Nephron (organoid): ENCODE measurements around the gene SMU1.
A peak's percentile ranks its signal among the peaks of the same experiment; 100 is the strongest.

Experiments used
- H3K27ac Mint-ChIP-seq, 3 experiments: 2 replicates each; pipeline ENCODE4 v1.8.0; 2020; ENCODE audit warnings: mixed read lengths in 3 of 3, mild to moderate bottlenecking in 2 of 3, moderate library complexity in 1 of 3
- H3K27me3 Mint-ChIP-seq: 2 replicates; pipeline ENCODE4 v1.8.0; 2021; ENCODE audit warnings: low read depth, mild to moderate bottlenecking, moderate library complexity, mixed read lengths
- H3K36me3 Mint-ChIP-seq: 2 replicates; pipeline ENCODE4 v1.8.0; 2020; ENCODE audit warnings: low read depth, mixed read lengths
- H3K4me1 Mint-ChIP-seq: 2 replicates; pipeline ENCODE4 v1.8.0; 2020; ENCODE audit warnings: mixed read lengths
- H3K4me3 Mint-ChIP-seq, 3 experiments: 2 replicates each; pipeline ENCODE4 v1.8.0; 2020; ENCODE audit warnings: mild to moderate bottlenecking in 3 of 3, mixed read lengths in 3 of 3, moderate library complexity in 2 of 3
- H3K9me3 Mint-ChIP-seq: 2 replicates; pipeline ENCODE4 v1.8.0; 2020; ENCODE audit warnings: mixed read lengths
- CTCF ChIP-seq, 3 experiments: fragments of 200-600 bp; sonication (generic); IDR thresholded peaks; one replicate each; pipeline ENCODE4 v1.5.0; 2021; ENCODE audit warnings: antibody characterized with exemption in 3 of 3; ENCODE audit not compliant: unreplicated experiment in 3 of 3

The SMU1 gene

GRCh38 chr9:33068991-33069390, 7.5 kb downstream of the SMU1 start:
- peaks cover 69% of the 10 kb centered on the region for H3K36me3 Mint-ChIP-seq
- no peaks in the 10 kb centered on the region for H3K27me3 Mint-ChIP-seq
- H3K27ac Mint-ChIP-seq: no peak overlapping the region
- H3K4me1 Mint-ChIP-seq: no peaks in the 10 kb centered on the region
- no peak for TF ChIP-seq CTCF (IDR thresholded peaks at IDR 0.05; ENCODE audit: unreplicated experiment in 3 of 3)
- H3K9me3 Mint-ChIP-seq: no peaks in the 10 kb centered on the region
- H3K4me3 Mint-ChIP-seq: no peak overlapping the region

- H3K27ac Mint-ChIP-seq: peak overlapping the region in 1 of 3 experiments; percentile 28
- H3K4me1 Mint-ChIP-seq: no peaks in the 10 kb centered on the region
- no peak overlapping the region for H3K4me3 Mint-ChIP-seq
- H3K27me3 Mint-ChIP-seq: no peaks in the 10 kb centered on the region
- no peaks in the 10 kb centered on the region for H3K9me3 Mint-ChIP-seq
- H3K36me3 Mint-ChIP-seq: peaks cover 71% of the 10 kb centered on the region
- TF ChIP-seq CTCF (IDR thresholded peaks at IDR 0.05; ENCODE audit: unreplicated experiment in 3 of 3): no peak
These were observed 11.1 kb downstream of the SMU1 start for GRCh38 chr9:33065157-33066076.

GRCh38 chr9:33051144-33051543, 25.3 kb downstream of the SMU1 start:
- no peak overlapping the region for H3K4me3 Mint-ChIP-seq
- no peak overlapping the region for H3K27ac Mint-ChIP-seq
- H3K9me3 Mint-ChIP-seq: no peaks in the 10 kb centered on the region
- H3K27me3 Mint-ChIP-seq: no peaks in the 10 kb centered on the region
- TF ChIP-seq CTCF (IDR thresholded peaks at IDR 0.05; ENCODE audit: unreplicated experiment in 3 of 3): no peak
- peaks cover under 1% of the 10 kb centered on the region for H3K4me1 Mint-ChIP-seq
- peaks cover 53% of the 10 kb centered on the region for H3K36me3 Mint-ChIP-seq

- TF ChIP-seq CTCF (IDR thresholded peaks at IDR 0.05; ENCODE audit: unreplicated experiment in 3 of 3): no peak
- Mint-ChIP-seq H3K4me1 (peaks cover 8% of the 10 kb centered on the region), H3K36me3 (peaks cover 52% of the 10 kb centered on the region), H3K9me3 (no peaks in the 10 kb centered on the region), H3K27me3 (no peaks in the 10 kb centered on the region), H3K4me3 (no peak overlapping the region), H3K27ac (no peak overlapping the region)
These were observed 26.7 kb downstream of the SMU1 start for GRCh38 chr9:33049680-33050361.

- Mint-ChIP-seq H3K4me3 (no peak overlapping the region), H3K9me3 (no peaks in the 10 kb centered on the region), H3K27ac (no peak overlapping the region), H3K27me3 (no peaks in the 10 kb centered on the region), H3K4me1 (peaks cover 21% of the 10 kb centered on the region), H3K36me3 (peaks cover 49% of the 10 kb centered on the region)
- no peak for TF ChIP-seq CTCF (IDR thresholded peaks at IDR 0.05; ENCODE audit: unreplicated experiment in 3 of 3)
These were observed 28.4 kb downstream of the SMU1 start for GRCh38 chr9:33048054-33048465.
